ENCODE results near the gene SUSD2. TPM values are rescaled to one million over a fixed set of nuclear protein-coding genes. Genes with fewer than 3 reads are reported as not detected.

Gene SUSD2
- total and polyA plus RNA-seq, 2 of the 8 experiments (the other 6 are each of a cell fraction or from before 2014, with no cell fraction given): 2.0 to 4.8 TPM

DNA sequence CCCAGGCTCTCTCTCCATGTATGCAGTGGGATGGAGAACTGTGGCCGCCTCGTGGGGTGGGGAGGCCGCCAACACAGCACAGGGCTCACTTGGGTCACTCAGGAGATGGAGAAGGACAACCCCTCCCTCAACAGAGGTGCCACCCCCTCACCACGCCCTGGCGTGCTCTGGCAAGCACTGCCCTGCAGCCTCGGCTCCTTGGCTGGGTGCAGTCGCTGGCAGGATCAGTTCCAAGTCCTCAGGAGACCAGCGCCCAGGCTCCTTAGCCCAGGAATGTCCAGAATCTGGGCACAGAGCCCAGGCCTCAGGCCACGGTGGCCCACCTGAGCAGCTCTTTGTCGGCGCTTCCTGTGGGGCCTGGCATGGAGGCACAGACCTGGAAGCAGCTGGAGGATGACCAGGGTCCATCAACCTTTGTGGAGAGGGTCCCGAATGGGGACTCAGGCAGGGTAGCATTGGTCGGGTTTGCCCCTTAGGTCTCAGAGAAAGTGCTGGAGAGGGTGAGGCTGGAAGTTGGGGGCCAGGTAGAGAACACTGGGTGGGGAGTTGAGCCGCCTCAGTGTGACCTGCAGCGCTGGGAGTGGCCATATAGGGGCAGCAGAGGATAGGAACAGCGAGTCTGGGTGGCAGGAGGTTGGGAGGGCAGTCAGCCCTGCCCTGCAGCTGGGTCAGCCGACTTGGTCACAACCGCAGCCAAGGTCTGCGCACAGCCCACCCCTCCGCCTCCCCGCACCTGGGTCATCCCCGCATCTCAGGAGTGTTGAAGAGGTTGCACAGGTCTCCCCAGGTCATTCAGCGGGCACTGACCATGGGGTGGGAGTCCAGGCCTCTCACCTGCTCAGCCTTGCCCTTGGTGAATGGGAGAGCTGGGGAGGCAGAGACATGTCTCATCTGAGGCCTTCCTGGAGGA is 8.2 kb downstream of the SUSD2 start:
- H3K9ac ChIP-seq (replicated peaks in 1 of 4; ENCODE audit: extremely low read depth in 1 of 4, low read depth in 3 of 4, low read length in 3 of 4): no peak overlapping the region; a peak in 1 of 7 replicates
- TF ChIP-seq, protein P1, sequence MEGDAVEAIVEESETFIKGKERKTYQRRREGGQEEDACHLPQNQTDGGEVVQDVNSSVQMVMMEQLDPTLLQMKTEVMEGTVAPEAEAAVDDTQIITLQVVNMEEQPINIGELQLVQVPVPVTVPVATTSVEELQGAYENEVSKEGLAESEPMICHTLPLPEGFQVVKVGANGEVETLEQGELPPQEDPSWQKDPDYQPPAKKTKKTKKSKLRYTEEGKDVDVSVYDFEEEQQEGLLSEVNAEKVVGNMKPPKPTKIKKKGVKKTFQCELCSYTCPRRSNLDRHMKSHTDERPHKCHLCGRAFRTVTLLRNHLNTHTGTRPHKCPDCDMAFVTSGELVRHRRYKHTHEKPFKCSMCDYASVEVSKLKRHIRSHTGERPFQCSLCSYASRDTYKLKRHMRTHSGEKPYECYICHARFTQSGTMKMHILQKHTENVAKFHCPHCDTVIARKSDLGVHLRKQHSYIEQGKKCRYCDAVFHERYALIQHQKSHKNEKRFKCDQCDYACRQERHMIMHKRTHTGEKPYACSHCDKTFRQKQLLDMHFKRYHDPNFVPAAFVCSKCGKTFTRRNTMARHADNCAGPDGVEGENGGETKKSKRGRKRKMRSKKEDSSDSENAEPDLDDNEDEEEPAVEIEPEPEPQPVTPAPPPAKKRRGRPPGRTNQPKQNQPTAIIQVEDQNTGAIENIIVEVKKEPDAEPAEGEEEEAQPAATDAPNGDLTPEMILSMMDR (IDR thresholded peaks at IDR 0.05; ENCODE audit: control extremely low read depth in 1 of 3, insufficient read depth in 1 of 3, low read depth in 1 of 3, low read length in 3 of 3): peak; percentile 96 to 98 (median 98)
- no peak for TF ChIP-seq BCL11A (IDR thresholded peaks at IDR 0.05; ENCODE audit: low read depth in 2 of 2, low read length in 2 of 2)
- peak in 1 of 2 experiments; percentile 46; a peak in 2 of 4 replicates for TF ChIP-seq SIN3A (conservative IDR thresholded peaks at IDR 0.05 in 1 of 2, IDR thresholded peaks at IDR 0.05 in 1 of 2; ENCODE audit: low read depth in 1 of 2, low read length in 2 of 2)
- TF ChIP-seq BRCA1 (IDR thresholded peaks at IDR 0.05; ENCODE audit: low read depth, low read length): no peak
- no peak for TF ChIP-seq KDM5A (IDR thresholded peaks at IDR 0.05; ENCODE audit: low read length)
- TF ChIP-seq RAD21 (IDR thresholded peaks at IDR 0.05 in 1 of 2, conservative IDR thresholded peaks at IDR 0.05 in 1 of 2; ENCODE audit: low read depth in 2 of 2, low read length in 2 of 2): peak; percentile 99
- no peak for TF ChIP-seq CREB1 (IDR thresholded peaks at IDR 0.05)

More for the DNA sequence above, 8.2 kb downstream of the SUSD2 start:
- Histone ChIP-seq H3K4me1 (replicated peaks in 1 of 4; ENCODE audit: control insufficient read depth in 3 of 4, insufficient read depth in 4 of 4, low read length in 3 of 4) (peaks cover 0 to 7% (median 0%) of the 10 kb centered on the region in 4 experiments; a peak in 4 of 7 replicates), H4K91ac (replicated peaks; ENCODE audit: insufficient read length, low read length) (peak overlapping the region; percentile 7), H2BK20ac (ENCODE audit: low read length) (peak overlapping the region; percentile 61; the same call in 1 of the 2 replicates), H3K9me3 (ENCODE audit: insufficient read depth in 2 of 2, low read depth in 1 of 2, low read length in 1 of 2) (no peaks in the 10 kb centered on the region), H2AK5ac (ENCODE audit: low read depth, low read length) (no peak overlapping the region), H2BK5ac (ENCODE audit: low read depth, low read length) (peak overlapping the region; percentile 17; the same call in 1 of the 2 replicates), H2BK12ac (ENCODE audit: low read depth, low read length) (no peak overlapping the region), H2BK15ac (ENCODE audit: low read length) (no peak overlapping the region), H3K79me1 (ENCODE audit: low read depth, low read length) (no peaks in the 10 kb centered on the region), H3K27me3 (replicated peaks in 1 of 4; ENCODE audit: control insufficient read depth in 3 of 4, extremely low read depth in 1 of 4, insufficient read depth in 3 of 4, low read length in 3 of 4) (no peaks in the 10 kb centered on the region), H3K79me2 (ENCODE audit: control insufficient read depth in 1 of 2, insufficient read depth in 2 of 2, low read length in 2 of 2) (no peaks in the 10 kb centered on the region), H4K5ac (ENCODE audit: insufficient read length, low read depth, low read length) (no peak overlapping the region), H3K27ac (ENCODE audit: low read depth, low read length) (no peak overlapping the region), H2BK120ac (replicated peaks; ENCODE audit: low read depth, low read length) (no peak overlapping the region), H3K23ac (ENCODE audit: insufficient read length) (no peak overlapping the region), H3K18ac (ENCODE audit: extremely low read depth, low read length) (peak overlapping the region; percentile 17; the same call in 1 of the 2 replicates), H3K36me3 (ENCODE audit: control insufficient read depth in 2 of 4, insufficient read depth in 4 of 4, low read length in 3 of 4) (no peaks in the 10 kb centered on the region), H3K14ac (ENCODE audit: insufficient read length) (no peak overlapping the region), H3K4ac (replicated peaks; ENCODE audit: insufficient read length, low read depth, low read length) (no peak overlapping the region), H3K4me2 (ENCODE audit: insufficient read depth in 1 of 2, low read depth in 2 of 2, low read length in 2 of 2) (no peak overlapping the region), H4K20me1 (replicated peaks in 1 of 2; ENCODE audit: control insufficient read depth in 1 of 2, insufficient read depth in 2 of 2, low read length in 2 of 2) (no peaks in the 10 kb centered on the region), H3K4me3 (ENCODE audit: extremely low read depth in 1 of 4, insufficient read depth in 2 of 4, low read depth in 3 of 4, low read length in 4 of 4) (no peak overlapping the region), H3K23me2 (ENCODE audit: low read depth, low read length) (no peaks in the 10 kb centered on the region), H3K56ac (replicated peaks; ENCODE audit: insufficient read length, low read depth, low read length) (no peak overlapping the region), H4K8ac (ENCODE audit: extremely low read depth, insufficient read depth, low read length) (peak overlapping the region; percentile 7), H2AFZ (ENCODE audit: low read length) (peak overlapping the region; percentile 23; the same call in 1 of the 2 replicates)
- no peak for FAIRE-seq
- DNase-seq (ENCODE audit: low read depth in 1 of 2, low spot score in 2 of 2): peak; percentile 46 to 91
- CTCF ChIA-PET (ENCODE audit: partially characterized antibody): interaction anchor here (0.5 to 7.2 kb wide), 39 partner anchors 9 to 334 kb away, joined by 3 to 96 read pairs (median 6); partner anchors contain the start of genes GGT5 and SUSD2
- 60% methylated on average over 23 of the region's 23 CpGs; no CpG with 5 or more reads in 1 of the 2 experiments for WGBS, 2 experiments (ENCODE audit: extremely low coverage in 1 of 2, insufficient coverage in 1 of 2, insufficient read length in 1 of 2, insufficient replicate concordance in 2 of 2, low coverage in 1 of 2, low lambda C conversion rate in 2 of 2, missing lambda C conversion rate in 1 of 2)
- POLR2A ChIA-PET (ENCODE audit: partially characterized antibody): no interaction called here
